ENCODE results near the gene TRUB2. TPM values are rescaled to one million over a fixed set of nuclear protein-coding genes. Genes with fewer than 3 reads are reported as not detected.

The TRUB2 gene
- total and polyA plus RNA-seq, 2 of the 13 experiments (the other 11 are each of a cell fraction or from before 2014, with no cell fraction given), result 22.3 to 41.2 TPM

DNA sequence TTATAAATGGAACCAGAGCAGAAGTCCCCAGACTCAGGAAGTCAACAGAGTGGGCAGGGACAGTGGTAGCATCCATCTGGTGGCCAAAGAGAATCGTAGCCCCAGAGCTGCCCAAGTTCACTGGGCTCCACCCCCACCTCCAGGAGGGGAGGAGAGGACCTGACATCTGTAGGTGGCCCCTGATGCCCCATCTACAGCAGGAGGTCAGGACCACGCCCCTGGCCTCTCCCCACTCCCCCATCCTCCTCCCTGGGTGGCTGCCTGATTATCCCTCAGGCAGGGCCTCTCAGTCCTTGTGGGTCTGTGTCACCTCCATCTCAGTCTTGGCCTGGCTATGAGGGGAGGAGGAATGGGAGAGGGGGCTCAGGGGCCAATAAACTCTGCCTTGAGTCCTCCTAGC lies 38.6 kb upstream of the TRUB2 start:
- no peak for FAIRE-seq
- H3K79me2 ChIP-seq (ENCODE audit: insufficient read depth, low read length), result no peaks in the 10 kb centered on the region
- peaks cover 1 to 4% of the 10 kb centered on the region in 2 experiments; a peak in 2 of 5 replicates for H3K36me3 ChIP-seq (replicated peaks in 1 of 2; ENCODE audit: control insufficient read depth in 1 of 2, insufficient read depth in 2 of 2, low read length in 2 of 2)
- TF ChIP-seq PAX8 (CRISPR knock-in tag; IDR thresholded peaks at IDR 0.05; ENCODE audit: borderline replicate concordance) (no peak), ZNF562 (CRISPR knock-in tag; IDR thresholded peaks at IDR 0.05; ENCODE audit: borderline replicate concordance) (no peak)
- no peak overlapping the region for H3K9ac ChIP-seq (ENCODE audit: insufficient read depth, low read depth, low read length)
- no peak overlapping the region for H3K4me2 ChIP-seq (ENCODE audit: low read depth, low read length)
- ATAC-seq, result no peak
- H3K27ac ChIP-seq (ENCODE audit: extremely low read length, insufficient read depth, low read length), result no peak overlapping the region
- DNase-seq (ENCODE audit: low spot score), result no peak
- in situ Hi-C loops (cut with HindIII; ENCODE audit: extremely low pct_ligation_motif_present, low pct_unique_long_range_greater_than_20kb) (loop anchor here (5.0 kb wide), 1 partner anchor 51 kb away; no protein-coding TSS in a partner anchor), intact Hi-C loops (cut with micrococcal nuclease; ENCODE audit: unreplicated experiment) (no loop called here)
- POLR2A ChIA-PET, result interaction anchor here (1.0 kb wide), 1 partner anchor 85 kb away, joined by 3 read pairs; the partner anchor contains the start of genes GOLGA2 and SWI5
- no peaks in the 10 kb centered on the region for H3K9me3 ChIP-seq (ENCODE audit: low read length)
- CTCF ChIA-PET (ENCODE audit: low intra/inter-chr PET ratio, low total read pairs), result interaction anchor here (2.5 kb wide), 1 partner anchor 51 kb away, joined by 24 read pairs; no protein-coding TSS in a partner anchor
- no TSS peak for BruUV-seq (replicated peaks)
- WGBS (ENCODE audit: low lambda C conversion rate), result no CpG with 5 or more reads among the region's 2 CpGs
- no peak overlapping the region for H3K4me3 ChIP-seq (replicated peaks in 1 of 3; ENCODE audit: insufficient read depth in 1 of 3, low read depth in 2 of 3, low read length in 3 of 3)
- no peak overlapping the region for H2AFZ ChIP-seq (ENCODE audit: low read length)
- no peaks in the 10 kb centered on the region for H3K27me3 ChIP-seq (ENCODE audit: control insufficient read depth in 1 of 2, insufficient read depth in 2 of 2, low read length in 2 of 2)
- H3K4me1 ChIP-seq (ENCODE audit: insufficient read depth, low read length), result peaks cover 34% of the 10 kb centered on the region
- H4K20me1 ChIP-seq (ENCODE audit: insufficient read depth, low read length), result no peaks in the 10 kb centered on the region

DNA sequence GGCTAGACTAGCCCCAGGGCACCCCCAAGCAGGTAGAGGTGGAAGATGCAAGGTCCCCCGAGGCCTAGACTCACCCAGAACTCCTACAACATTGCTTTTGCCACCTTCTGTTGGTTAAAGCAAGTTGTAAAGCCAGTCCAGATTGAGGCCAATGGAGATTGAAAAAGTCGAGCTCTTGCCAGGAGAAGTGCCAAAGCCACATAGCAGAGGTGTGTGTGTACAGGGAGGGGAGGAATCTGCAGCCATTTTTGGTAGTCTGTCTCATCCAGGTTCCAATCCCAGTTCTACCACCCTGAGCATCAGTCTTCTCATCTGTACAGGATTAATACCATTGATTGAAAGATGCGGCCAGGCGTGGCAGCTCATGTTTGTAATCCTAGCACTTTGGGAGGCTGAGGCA lies 36.6 kb upstream of the TRUB2 start:
- ATAC-seq, result no peak
- Histone ChIP-seq H2AFZ (ENCODE audit: low read length) (no peak overlapping the region), H3K27ac (ENCODE audit: extremely low read length, insufficient read depth, low read length) (no peak overlapping the region), H3K4me2 (ENCODE audit: low read depth, low read length) (no peak overlapping the region), H3K27me3 (ENCODE audit: control insufficient read depth in 1 of 2, insufficient read depth in 2 of 2, low read length in 2 of 2) (no peaks in the 10 kb centered on the region), H4K20me1 (ENCODE audit: insufficient read depth, low read length) (no peaks in the 10 kb centered on the region), H3K36me3 (replicated peaks in 1 of 2; ENCODE audit: control insufficient read depth in 1 of 2, insufficient read depth in 2 of 2, low read length in 2 of 2) (peaks cover 1 to 11% of the 10 kb centered on the region in 2 experiments; a peak in 2 of 5 replicates), H3K4me1 (ENCODE audit: insufficient read depth, low read length) (peaks cover 18% of the 10 kb centered on the region; the same call in 1 of the 2 replicates), H3K9me3 (ENCODE audit: low read length) (no peaks in the 10 kb centered on the region), H3K79me2 (ENCODE audit: insufficient read depth, low read length) (no peaks in the 10 kb centered on the region), H3K4me3 (replicated peaks in 1 of 3; ENCODE audit: insufficient read depth in 1 of 3, low read depth in 2 of 3, low read length in 3 of 3) (no peak overlapping the region), H3K9ac (ENCODE audit: insufficient read depth, low read depth, low read length) (no peak overlapping the region)
- in situ Hi-C loops (cut with HindIII; ENCODE audit: extremely low pct_ligation_motif_present, low pct_unique_long_range_greater_than_20kb), result no loop called here
- no peak for DNase-seq (ENCODE audit: low spot score)
- FAIRE-seq, result no peak
- POLR2A ChIA-PET, result no interaction called here
- intact Hi-C loops (cut with micrococcal nuclease; ENCODE audit: unreplicated experiment), result no loop called here
- WGBS (ENCODE audit: low lambda C conversion rate), result 92% methylated on average over 2 of the region's 4 CpGs
- CTCF ChIA-PET (ENCODE audit: low intra/inter-chr PET ratio, low total read pairs), result no interaction called here
- no TSS peak for BruUV-seq (replicated peaks)
- TF ChIP-seq ZNF441 (CRISPR knock-in tag; IDR thresholded peaks at IDR 0.05; ENCODE audit: borderline replicate concordance), result no peak
- TF ChIP-seq TOPORS (CRISPR knock-in tag; IDR thresholded peaks at IDR 0.05), result no peak
- no peak for TF ChIP-seq AGO2 (optimal IDR thresholded peaks at IDR 0.05; ENCODE audit: low read depth, low read length)
- TF ChIP-seq PHF21A (CRISPR knock-in tag; IDR thresholded peaks at IDR 0.05), result no peak
- TF ChIP-seq FOXM1 (CRISPR knock-in tag; IDR thresholded peaks at IDR 0.05), result no peak
- no peak for TF ChIP-seq TBX3 (IDR thresholded peaks at IDR 0.05; ENCODE audit: borderline replicate concordance)
- no peak for TF ChIP-seq PTBP1 (IDR thresholded peaks at IDR 0.05; ENCODE audit: low read depth, low read length, poor library complexity, severe bottlenecking)
- no peak for TF ChIP-seq SATB2 (CRISPR knock-in tag; IDR thresholded peaks at IDR 0.05)
- TF ChIP-seq PHF20 (CRISPR knock-in tag; IDR thresholded peaks at IDR 0.05), result no peak
- no peak for TF ChIP-seq TEAD2 (CRISPR knock-in tag; IDR thresholded peaks at IDR 0.05)
- TF ChIP-seq MXD4 (CRISPR knock-in tag; IDR thresholded peaks at IDR 0.05), result no peak
- TF ChIP-seq PCBP2 (optimal IDR thresholded peaks at IDR 0.05; ENCODE audit: low read depth, low read length, poor library complexity, severe bottlenecking), result no peak
- TF ChIP-seq, protein P1, sequence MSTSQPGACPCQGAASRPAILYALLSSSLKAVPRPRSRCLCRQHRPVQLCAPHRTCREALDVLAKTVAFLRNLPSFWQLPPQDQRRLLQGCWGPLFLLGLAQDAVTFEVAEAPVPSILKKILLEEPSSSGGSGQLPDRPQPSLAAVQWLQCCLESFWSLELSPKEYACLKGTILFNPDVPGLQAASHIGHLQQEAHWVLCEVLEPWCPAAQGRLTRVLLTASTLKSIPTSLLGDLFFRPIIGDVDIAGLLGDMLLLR (CRISPR knock-in tag; IDR thresholded peaks at IDR 0.05), result no peak
- TF ChIP-seq KDM4B (CRISPR knock-in tag; IDR thresholded peaks at IDR 0.05), result no peak
- TF ChIP-seq TAF1 (CRISPR knock-in tag; IDR thresholded peaks at IDR 0.05), result no peak
- TF ChIP-seq ZFP41 (CRISPR knock-in tag; IDR thresholded peaks at IDR 0.05; ENCODE audit: borderline replicate concordance), result no peak
- TF ChIP-seq ZNF776 (CRISPR knock-in tag; IDR thresholded peaks at IDR 0.05), result no peak
- no peak for TF ChIP-seq ZNF446 (CRISPR knock-in tag; IDR thresholded peaks at IDR 0.05)
